HL-60 (cell line): Measurements from ENCODE around the gene CHST9.

Experiments
- POLR2AphosphoS5 ChIP-seq: IDR thresholded peaks from 2 replicates; pipeline ENCODE4 v1.6.1; 2012; ENCODE audit warnings: low read depth
- TF ChIP-seq, protein P1 (sequence below): IDR thresholded peaks from one replicate; pipeline ENCODE4 v1.5.1; 2011; ENCODE audit warnings: low read length, control low read depth, inconsistent platforms; ENCODE audit not compliant: insufficient read depth

DNA sequence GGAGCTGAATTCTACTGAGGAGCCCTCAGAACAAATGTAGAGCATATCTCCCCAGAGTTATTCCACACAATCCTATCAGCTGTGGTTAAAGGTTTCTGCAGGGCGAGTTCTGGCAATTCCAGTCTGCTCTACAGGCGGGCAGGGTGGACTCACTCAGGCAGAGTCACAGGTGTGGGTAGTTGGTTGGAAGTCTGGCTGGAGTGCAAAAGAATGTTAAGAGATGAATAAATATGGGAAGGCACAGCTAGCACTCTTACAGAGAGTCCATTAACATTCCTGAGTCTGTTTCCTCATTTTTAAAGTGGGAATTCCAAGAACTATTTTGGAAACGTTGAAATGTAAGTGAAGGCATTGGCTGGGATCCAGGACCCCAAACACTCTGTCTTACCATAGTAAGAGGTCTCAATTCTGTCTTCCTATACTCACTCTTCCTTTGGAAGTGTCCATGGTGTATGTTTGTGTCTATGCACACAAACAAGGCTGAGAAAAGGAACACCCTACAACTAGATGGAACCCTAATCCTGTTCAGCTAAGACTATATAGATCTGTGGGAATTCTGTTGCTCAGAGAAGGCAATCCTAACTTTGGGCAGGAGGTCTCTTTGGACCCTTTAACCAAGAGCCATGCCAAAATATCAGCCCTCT lies 256.3 kb downstream of the CHST9 start:
- TF ChIP-seq, protein P1, sequence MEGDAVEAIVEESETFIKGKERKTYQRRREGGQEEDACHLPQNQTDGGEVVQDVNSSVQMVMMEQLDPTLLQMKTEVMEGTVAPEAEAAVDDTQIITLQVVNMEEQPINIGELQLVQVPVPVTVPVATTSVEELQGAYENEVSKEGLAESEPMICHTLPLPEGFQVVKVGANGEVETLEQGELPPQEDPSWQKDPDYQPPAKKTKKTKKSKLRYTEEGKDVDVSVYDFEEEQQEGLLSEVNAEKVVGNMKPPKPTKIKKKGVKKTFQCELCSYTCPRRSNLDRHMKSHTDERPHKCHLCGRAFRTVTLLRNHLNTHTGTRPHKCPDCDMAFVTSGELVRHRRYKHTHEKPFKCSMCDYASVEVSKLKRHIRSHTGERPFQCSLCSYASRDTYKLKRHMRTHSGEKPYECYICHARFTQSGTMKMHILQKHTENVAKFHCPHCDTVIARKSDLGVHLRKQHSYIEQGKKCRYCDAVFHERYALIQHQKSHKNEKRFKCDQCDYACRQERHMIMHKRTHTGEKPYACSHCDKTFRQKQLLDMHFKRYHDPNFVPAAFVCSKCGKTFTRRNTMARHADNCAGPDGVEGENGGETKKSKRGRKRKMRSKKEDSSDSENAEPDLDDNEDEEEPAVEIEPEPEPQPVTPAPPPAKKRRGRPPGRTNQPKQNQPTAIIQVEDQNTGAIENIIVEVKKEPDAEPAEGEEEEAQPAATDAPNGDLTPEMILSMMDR, result no peak
- TF ChIP-seq POLR2AphosphoS5, result no peak
